Keratinocyte (primary cell): ENCODE results near the gene TADA2B. TPM values are rescaled to one million over a fixed set of nuclear protein-coding genes. Genes with fewer than 3 reads are reported as not detected.
A peak's percentile ranks its signal among the peaks of the same experiment; 100 is the strongest.

ENCODE experiments used
- DNase-seq: peaks from one replicate; pipeline ENCODE4 v3.0.0-alpha.2; 2011; ENCODE audit warnings: low read depth, missing footprints, low spot score
- FAIRE-seq: peaks from 2 replicates; lab custom pipeline; 2011; peaks lifted over from hg19 to GRCh38; lab: Jason Lieb, UNC
- H2AFZ ChIP-seq: 2 replicates; pipeline ENCODE4 v1.6.0; 2012; ENCODE audit warnings: low read length, control low read depth, inconsistent platforms; ENCODE audit not compliant: control insufficient read depth
- H3K27ac ChIP-seq: 2 replicates; pipeline ENCODE4 v1.5.1; 2011; ENCODE audit warnings: low read length; ENCODE audit not compliant: control insufficient read depth, insufficient read depth
- H3K27me3 ChIP-seq: 3 replicates; pipeline ENCODE4 v1.6.0; 2011; ENCODE audit warnings: low read length; ENCODE audit not compliant: control insufficient read depth, insufficient read depth; ENCODE audit errors: extremely low read depth
- H3K36me3 ChIP-seq, 2 experiments: 2 replicates in 1 of 2; 3 replicates in 1 of 2; pipeline ENCODE4 v1.5.1; 2011; ENCODE audit warnings: low read length in 2 of 2, mild to moderate bottlenecking in 1 of 2; ENCODE audit not compliant: control insufficient read depth in 2 of 2, insufficient read depth in 2 of 2; ENCODE audit errors: extremely low read depth in 1 of 2
- H3K4me1 ChIP-seq: 3 replicates; pipeline ENCODE4 v1.5.1; 2011; ENCODE audit warnings: low read length; ENCODE audit not compliant: control insufficient read depth, insufficient read depth; ENCODE audit errors: extremely low read depth
- H3K4me2 ChIP-seq: 3 replicates; pipeline ENCODE4 v1.6.0; 2011; ENCODE audit warnings: low read depth, low read length; ENCODE audit not compliant: control insufficient read depth, insufficient read depth; ENCODE audit errors: extremely low read depth
- H3K4me3 ChIP-seq, 3 experiments: fragments of 200-600 bp in 1 of 3; sonication (generic) in 1 of 3; 2 replicates in 2 of 3; 3 replicates in 1 of 3; pipeline ENCODE4 v1.5.1; 2011 to 2016; ENCODE audit warnings: low read length in 3 of 3, mild to moderate bottlenecking in 3 of 3, control low read depth in 2 of 3, inconsistent platforms in 1 of 3, low read depth in 1 of 3, mixed read lengths in 1 of 3, mixed run types in 1 of 3, moderate library complexity in 1 of 3; ENCODE audit not compliant: control insufficient read depth in 2 of 3, insufficient read depth in 2 of 3; ENCODE audit errors: extremely low read depth in 1 of 3
- H3K79me2 ChIP-seq: 2 replicates; pipeline ENCODE4 v1.6.0; 2012; ENCODE audit warnings: low read length; ENCODE audit not compliant: control insufficient read depth, insufficient read depth
- H3K9ac ChIP-seq: 3 replicates; pipeline ENCODE4 v1.6.0; 2011; ENCODE audit warnings: low read length; ENCODE audit not compliant: control insufficient read depth, insufficient read depth; ENCODE audit errors: extremely low read depth
- H3K9me1 ChIP-seq: 3 replicates; pipeline ENCODE4 v1.6.0; 2011; ENCODE audit warnings: low read length; ENCODE audit not compliant: control insufficient read depth, insufficient read depth; ENCODE audit errors: extremely low read depth
- H3K9me3 ChIP-seq: 2 replicates; pipeline ENCODE4 v1.5.1; 2012; ENCODE audit warnings: low read depth, low read length; ENCODE audit not compliant: control insufficient read depth
- H4K20me1 ChIP-seq: 3 replicates; pipeline ENCODE4 v1.6.0; 2011; ENCODE audit warnings: low read length; ENCODE audit not compliant: control insufficient read depth, insufficient read depth; ENCODE audit errors: extremely low read depth
- CTCF ChIP-seq, 3 experiments: IDR thresholded peaks in 1 of 3; conservative IDR thresholded peaks in 1 of 3; optimal IDR thresholded peaks in 1 of 3; 2 replicates in 2 of 3; 3 replicates in 1 of 3; pipeline versions ENCODE3 to v1.5.1; 2011; ENCODE audit warnings: low read length in 3 of 3, mild to moderate bottlenecking in 3 of 3, moderate library complexity in 2 of 3, control low read depth in 1 of 3, inconsistent platforms in 1 of 3; ENCODE audit not compliant: insufficient read depth in 2 of 3; ENCODE audit errors: extremely low read depth in 1 of 3
- EZH2 ChIP-seq: IDR thresholded peaks from one replicate; pipeline ENCODE4 v1.6.1; 2012; ENCODE audit warnings: inconsistent platforms, mild to moderate bottlenecking, low read length, moderate library complexity
- dilution Hi-C: fragments of 300-500 bp; cut with MboI; formaldehyde crosslinking; loops from one replicate; pipeline ENCODE4 v1.7.0; 2020; ENCODE audit warnings: low sequenced_read_pairs; ENCODE audit not compliant: extremely low pct_ligation_motif_present
- polyA plus RNA-seq, 5 experiments: library from polyadenylated mRNA; depleted of rRNA in 3 of 5; stranded (reverse) in 3 of 5; stranded (forward) in 1 of 5; unstranded in 1 of 5; fragments of >200 nt; gene quantifications; 1 replicate in 1 of 5; 2 replicates in 3 of 5; 3 replicates in 1 of 5; pipeline versions ENCODE4 v1.2.1 to v1.2.3, GENCODE V29; 2011 to 2012; ENCODE audit warnings: missing spikeins in 2 of 5, low read depth in 1 of 5, low replicate concordance in 1 of 5

The TADA2B gene
- polyA plus RNA-seq, 1 donor (not counting 4 experiments of a cell fraction or from before 2014, with no cell fraction given): 5.3 TPM

GRCh38 chr4:6999172-7000086 lies 43.7 kb upstream of the TADA2B start:
- FAIRE-seq (peak; percentile 96), DNase-seq (peak; percentile 68)
- Histone ChIP-seq H3K27me3 (no peaks in the 10 kb centered on the region), H3K79me2 (peaks cover 8% of the 10 kb centered on the region), H3K9me3 (no peaks in the 10 kb centered on the region), H3K4me3 (no peak overlapping the region), H3K9ac (peak overlapping the region; percentile 60), H3K9me1 (no peaks in the 10 kb centered on the region), H3K27ac (peak overlapping the region; percentile 79), H3K4me2 (peak overlapping the region; percentile 49), H3K36me3 (peaks cover 28 to 61% of the 10 kb centered on the region in 2 experiments), H3K4me1 (peaks cover 32% of the 10 kb centered on the region), H4K20me1 (no peaks in the 10 kb centered on the region), H2AFZ (peak overlapping the region; percentile 43)
- dilution Hi-C loops: no loop called here
- TF ChIP-seq CTCF (optimal IDR thresholded peaks at IDR 0.05 in 1 of 3, IDR thresholded peaks at IDR 0.05 in 1 of 3, conservative IDR thresholded peaks at IDR 0.05 in 1 of 3; ENCODE audit: extremely low read depth in 1 of 3, insufficient read depth in 2 of 3, low read length in 3 of 3): no peak
- TF ChIP-seq EZH2: no peak

- no peak overlapping the region for H3K27ac ChIP-seq
- H3K36me3 ChIP-seq: peaks cover 27 to 67% of the 10 kb centered on the region in 2 experiments
- FAIRE-seq (no peak), DNase-seq (no peak)
- H3K4me3 ChIP-seq: no peak overlapping the region
- no peak for TF ChIP-seq EZH2
- TF ChIP-seq CTCF (optimal IDR thresholded peaks at IDR 0.05 in 1 of 3, IDR thresholded peaks at IDR 0.05 in 1 of 3, conservative IDR thresholded peaks at IDR 0.05 in 1 of 3; ENCODE audit: extremely low read depth in 1 of 3, insufficient read depth in 2 of 3, low read length in 3 of 3): no peak
- no peak overlapping the region for H3K9ac ChIP-seq
- no peaks in the 10 kb centered on the region for H4K20me1 ChIP-seq
- dilution Hi-C loops: no loop called here
- no peaks in the 10 kb centered on the region for H3K9me1 ChIP-seq
- H3K27me3 ChIP-seq: no peaks in the 10 kb centered on the region
- no peak overlapping the region for H3K4me2 ChIP-seq
- peaks cover 33% of the 10 kb centered on the region for H3K4me1 ChIP-seq
- peaks cover 9% of the 10 kb centered on the region for H3K79me2 ChIP-seq
- no peak overlapping the region for H2AFZ ChIP-seq
- H3K9me3 ChIP-seq: no peaks in the 10 kb centered on the region
Observed at GRCh38 chr4:7000421-7001176, 42.6 kb upstream of the TADA2B start.
